ENCODE data around the gene WTIP. TPM values are rescaled to one million over a fixed set of nuclear protein-coding genes. Genes with fewer than 3 reads are reported as not detected.

Gene WTIP
- total and polyA plus RNA-seq, 2 donors (not counting 3 experiments of a cell fraction or from before 2014, with no cell fraction given), result 22.4 to 25.7 TPM

DNA sequence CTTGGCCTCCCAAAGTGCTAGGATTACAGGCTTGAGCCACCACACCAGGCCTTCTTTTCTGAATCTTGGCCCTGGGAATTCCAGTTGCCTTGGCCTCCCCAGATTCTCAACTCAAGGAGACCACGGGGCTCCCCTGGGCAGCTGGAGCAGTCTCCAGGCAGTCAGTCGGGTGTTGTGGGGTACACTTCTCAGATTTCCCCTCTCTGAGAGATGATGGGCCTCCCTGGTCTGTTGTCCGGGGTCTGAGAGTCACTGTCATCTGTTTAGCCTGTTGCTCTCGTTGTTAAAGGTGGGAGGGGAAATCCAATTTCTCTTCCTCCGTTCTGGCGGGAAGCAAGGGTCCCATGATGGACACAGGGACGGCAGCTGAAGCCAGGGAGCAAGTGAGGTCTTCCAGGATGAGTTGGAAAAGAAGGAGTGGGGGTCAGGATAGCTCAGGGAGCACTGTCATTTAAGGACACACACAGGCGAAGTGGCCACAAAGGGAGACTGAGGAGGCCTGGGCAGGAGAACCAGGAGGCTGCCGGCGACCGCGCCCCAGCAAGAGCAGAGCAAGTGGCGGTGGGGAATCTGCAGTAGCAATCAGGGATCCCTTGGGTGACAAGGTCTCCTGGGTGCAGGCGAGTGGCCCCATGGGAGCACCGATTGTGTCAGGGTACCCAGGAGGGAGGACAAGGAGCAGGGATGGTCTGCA lies 15.7 kb downstream of the WTIP start:
- intact Hi-C loops (cut with micrococcal nuclease), result no loop called here
- no peak for FAIRE-seq

DNA sequence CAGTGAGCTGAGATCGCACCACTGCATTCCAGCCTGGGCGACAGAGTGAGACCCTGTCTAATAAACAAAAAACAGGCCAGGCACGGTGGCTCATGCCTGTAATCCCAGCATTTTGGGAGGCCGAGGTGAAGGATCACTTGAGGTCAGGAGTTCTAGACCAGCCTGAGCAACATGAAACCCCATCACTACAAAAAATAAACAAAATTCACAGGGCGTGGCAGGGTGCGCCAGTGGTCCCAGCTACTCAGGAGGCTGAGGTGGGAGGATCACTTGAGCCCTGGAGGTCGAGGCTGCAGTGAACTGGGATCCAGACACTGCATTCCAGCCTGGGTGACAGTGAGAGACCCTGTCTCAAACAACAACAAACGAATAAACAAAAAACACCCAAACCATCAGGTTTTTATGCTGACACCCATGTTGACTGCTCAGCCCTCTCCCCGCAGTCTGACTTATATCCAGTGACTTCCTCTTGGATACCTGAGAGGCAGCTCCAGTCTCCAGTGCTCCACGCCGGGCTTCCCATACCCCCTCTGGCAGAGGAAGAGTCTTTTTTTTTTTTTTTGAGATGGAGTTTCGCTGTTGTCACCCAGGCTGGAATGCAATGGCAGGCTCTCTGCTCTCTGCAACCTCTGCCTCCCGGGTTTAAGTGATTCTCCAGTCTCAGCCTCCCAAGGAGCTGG lies 17.7 kb downstream of the WTIP start:
- H3K79me2 ChIP-seq (ENCODE audit: control insufficient read depth, insufficient read depth, low read length), result no peaks in the 10 kb centered on the region
- H3K4me2 ChIP-seq (ENCODE audit: insufficient read depth, low read length), result no peak overlapping the region
- H3K4me3 ChIP-seq (replicated peaks in 1 of 3; ENCODE audit: insufficient read depth in 1 of 3, low read depth in 1 of 3, low read length in 3 of 3), result no peak overlapping the region
- ChIA-PET CTCF (interaction anchor here (0.9 kb wide), 1 partner anchor 22 kb away, joined by 6 read pairs; no protein-coding TSS in a partner anchor), POLR2A (no interaction called here)
- intact Hi-C loops (cut with micrococcal nuclease), result no loop called here
- no peak overlapping the region for H3K27ac ChIP-seq (ENCODE audit: insufficient read depth, low read depth, low read length)
- no peak overlapping the region for H3K9ac ChIP-seq (replicated peaks; ENCODE audit: extremely low read depth, insufficient read depth, low read length)
- H3K9me3 ChIP-seq (replicated peaks; ENCODE audit: control insufficient read depth, insufficient read depth, low read length), result no peaks in the 10 kb centered on the region
- no peaks in the 10 kb centered on the region for H3K4me1 ChIP-seq (ENCODE audit: control insufficient read depth, extremely low read depth, insufficient read depth, low read length)
- H3K27me3 ChIP-seq (ENCODE audit: control insufficient read depth in 2 of 2, insufficient read depth in 2 of 2, low read length in 2 of 2), result no peaks in the 10 kb centered on the region
- no peaks in the 10 kb centered on the region for H3K9me1 ChIP-seq (replicated peaks; ENCODE audit: control insufficient read depth, extremely low read depth, insufficient read depth, low read length)
- TF ChIP-seq JUN (IDR thresholded peaks at IDR 0.05; ENCODE audit: borderline replicate concordance, insufficient read depth, insufficient read length, low read depth) (no peak), MYC (IDR thresholded peaks at IDR 0.05; ENCODE audit: low read depth, low read length) (no peak), FOS (IDR thresholded peaks at IDR 0.05; ENCODE audit: borderline replicate concordance, insufficient read depth, low read length) (no peak), POLR2AphosphoS5 (IDR thresholded peaks at IDR 0.05; ENCODE audit: insufficient read depth, low read depth, low read length) (no peak)
- dilution Hi-C loops (cut with MboI; ENCODE audit: extremely low pct_ligation_motif_present, low sequenced_read_pairs), result no loop called here
- FAIRE-seq (no peak), DNase-seq (ENCODE audit: low read depth, low spot score) (no peak)
- H4K20me1 ChIP-seq (replicated peaks; ENCODE audit: control insufficient read depth, extremely low read depth, insufficient read depth, low read length), result no peaks in the 10 kb centered on the region
- no peak overlapping the region for H2AFZ ChIP-seq (ENCODE audit: low read depth, low read length)
- no TSS peak for BruUV-seq (replicated peaks)
- H3K36me3 ChIP-seq (ENCODE audit: control insufficient read depth in 2 of 2, extremely low read depth in 1 of 2, insufficient read depth in 2 of 2, low read length in 2 of 2), result peaks cover 0 to 23% of the 10 kb centered on the region in 2 experiments

More for the DNA sequence above, 15.7 kb downstream of the WTIP start:
- H3K27ac ChIP-seq (ENCODE audit: insufficient read depth, low read depth, low read length), result no peak overlapping the region
- dilution Hi-C loops (cut with MboI; ENCODE audit: extremely low pct_ligation_motif_present, low sequenced_read_pairs), result no loop called here
- no peak overlapping the region for H2AFZ ChIP-seq (ENCODE audit: low read depth, low read length)
- BruUV-seq (replicated peaks), result no TSS peak
- no peak overlapping the region for H3K9ac ChIP-seq (replicated peaks; ENCODE audit: extremely low read depth, insufficient read depth, low read length)
- ChIA-PET CTCF (no interaction called here), POLR2A (no interaction called here)
- no peak overlapping the region for H3K4me3 ChIP-seq (replicated peaks in 1 of 3; ENCODE audit: insufficient read depth in 1 of 3, low read depth in 1 of 3, low read length in 3 of 3)
- H3K9me3 ChIP-seq (replicated peaks; ENCODE audit: control insufficient read depth, insufficient read depth, low read length), result no peaks in the 10 kb centered on the region
- no peaks in the 10 kb centered on the region for H3K79me2 ChIP-seq (ENCODE audit: control insufficient read depth, insufficient read depth, low read length)
- DNase-seq (ENCODE audit: low read depth, low spot score), result no peak
- H3K9me1 ChIP-seq (replicated peaks; ENCODE audit: control insufficient read depth, extremely low read depth, insufficient read depth, low read length), result no peaks in the 10 kb centered on the region
- H4K20me1 ChIP-seq (replicated peaks; ENCODE audit: control insufficient read depth, extremely low read depth, insufficient read depth, low read length), result no peaks in the 10 kb centered on the region
- peaks cover 0 to 36% of the 10 kb centered on the region in 2 experiments for H3K36me3 ChIP-seq (ENCODE audit: control insufficient read depth in 2 of 2, extremely low read depth in 1 of 2, insufficient read depth in 2 of 2, low read length in 2 of 2)
- H3K4me2 ChIP-seq (ENCODE audit: insufficient read depth, low read length), result no peak overlapping the region
- no peaks in the 10 kb centered on the region for H3K27me3 ChIP-seq (ENCODE audit: control insufficient read depth in 2 of 2, insufficient read depth in 2 of 2, low read length in 2 of 2)
- TF ChIP-seq EZH2 (IDR thresholded peaks at IDR 0.05; ENCODE audit: borderline replicate concordance, low read depth, low read length, severe bottlenecking) (no peak), MYC (IDR thresholded peaks at IDR 0.05; ENCODE audit: low read depth, low read length) (no peak)
- H3K4me1 ChIP-seq (ENCODE audit: control insufficient read depth, extremely low read depth, insufficient read depth, low read length), result no peaks in the 10 kb centered on the region

All from endothelial cell of umbilical vein (primary cell).